ENCODE data around the gene SULT1A3. TPM values are rescaled to one million over a fixed set of nuclear protein-coding genes. Genes with fewer than 3 reads are reported as not detected.
"Not testable (repeated sequence)": the region's sequence is repeated elsewhere in the genome, so short reads cannot be mapped to it uniquely, and the experiment has no call there.

Gene SULT1A3
- total RNA-seq, 1 donor from 2014 or later, result 17.9 TPM

- peaks cover 2% of the 10 kb centered on the region for H3K27me3 Mint-ChIP-seq (ENCODE audit: unreplicated experiment)
- peaks cover 4% of the 10 kb centered on the region for H3K9me3 Mint-ChIP-seq (ENCODE audit: unreplicated experiment)
- H3K4me3 Mint-ChIP-seq (ENCODE audit: unreplicated experiment), result no peak overlapping the region
- peaks cover 6% of the 10 kb centered on the region for H3K36me3 Mint-ChIP-seq (ENCODE audit: low read depth, unreplicated experiment)
- no peak for TF ChIP-seq CTCF (IDR thresholded peaks at IDR 0.05; ENCODE audit: unreplicated experiment)
- H3K4me1 Mint-ChIP-seq (ENCODE audit: unreplicated experiment), result no peaks in the 10 kb centered on the region
- no peak for DNase-seq (ENCODE audit: low spot score)
- H3K27ac Mint-ChIP-seq (ENCODE audit: unreplicated experiment), result no peak overlapping the region
Measured at GRCh38 chr16:30163538-30163937, 35.5 kb upstream of the SULT1A3 start.

- Mint-ChIP-seq H3K4me1 (ENCODE audit: unreplicated experiment) (no peaks in the 10 kb centered on the region), H3K4me3 (ENCODE audit: unreplicated experiment) (no peak overlapping the region), H3K9me3 (ENCODE audit: unreplicated experiment) (peaks cover 4% of the 10 kb centered on the region), H3K36me3 (ENCODE audit: low read depth, unreplicated experiment) (peaks cover 3% of the 10 kb centered on the region), H3K27ac (ENCODE audit: unreplicated experiment) (no peak overlapping the region), H3K27me3 (ENCODE audit: unreplicated experiment) (peaks cover 2% of the 10 kb centered on the region)
- DNase-seq (ENCODE audit: low spot score), result no peak
- no peak for TF ChIP-seq CTCF (IDR thresholded peaks at IDR 0.05; ENCODE audit: unreplicated experiment)
Measured at GRCh38 chr16:30166202-30166902, 32.7 kb upstream of the SULT1A3 start.

- not testable (repeated sequence) for H3K36me3 Mint-ChIP-seq (ENCODE audit: low read depth, unreplicated experiment); H3K9me3 Mint-ChIP-seq (ENCODE audit: unreplicated experiment); H3K27ac Mint-ChIP-seq (ENCODE audit: unreplicated experiment); H3K4me3 Mint-ChIP-seq (ENCODE audit: unreplicated experiment); DNase-seq (ENCODE audit: low spot score); H3K27me3 Mint-ChIP-seq (ENCODE audit: unreplicated experiment); H3K4me1 Mint-ChIP-seq (ENCODE audit: unreplicated experiment)
Measured at GRCh38 chr16:30168746-30169145, 30.3 kb upstream of the SULT1A3 start.

GRCh38 chr16:30169416-30169815 is 29.6 kb upstream of the SULT1A3 start:
- not testable (repeated sequence) for H3K9me3 Mint-ChIP-seq (ENCODE audit: unreplicated experiment); H3K36me3 Mint-ChIP-seq (ENCODE audit: low read depth, unreplicated experiment); H3K4me1 Mint-ChIP-seq (ENCODE audit: unreplicated experiment); H3K27ac Mint-ChIP-seq (ENCODE audit: unreplicated experiment); H3K4me3 Mint-ChIP-seq (ENCODE audit: unreplicated experiment); DNase-seq (ENCODE audit: low spot score); H3K27me3 Mint-ChIP-seq (ENCODE audit: unreplicated experiment)

GRCh38 chr16:30170145-30170544 is 28.9 kb upstream of the SULT1A3 start:
- not testable (repeated sequence) for H3K4me3 Mint-ChIP-seq (ENCODE audit: unreplicated experiment); H3K4me1 Mint-ChIP-seq (ENCODE audit: unreplicated experiment); H3K27ac Mint-ChIP-seq (ENCODE audit: unreplicated experiment); H3K27me3 Mint-ChIP-seq (ENCODE audit: unreplicated experiment); H3K9me3 Mint-ChIP-seq (ENCODE audit: unreplicated experiment); H3K36me3 Mint-ChIP-seq (ENCODE audit: low read depth, unreplicated experiment); DNase-seq (ENCODE audit: low spot score)

- H3K4me1 Mint-ChIP-seq (ENCODE audit: unreplicated experiment), result no peaks in the 10 kb centered on the region
- no peak overlapping the region for H3K4me3 Mint-ChIP-seq (ENCODE audit: unreplicated experiment)
- H3K9me3 Mint-ChIP-seq (ENCODE audit: unreplicated experiment), result peaks cover 3% of the 10 kb centered on the region
- H3K27me3 Mint-ChIP-seq (ENCODE audit: unreplicated experiment), result no peaks in the 10 kb centered on the region
- no peak overlapping the region for H3K27ac Mint-ChIP-seq (ENCODE audit: unreplicated experiment)
- no peak for TF ChIP-seq CTCF (IDR thresholded peaks at IDR 0.05; ENCODE audit: unreplicated experiment)
- DNase-seq (ENCODE audit: low spot score), result no peak
- peaks cover 3% of the 10 kb centered on the region for H3K36me3 Mint-ChIP-seq (ENCODE audit: low read depth, unreplicated experiment)
Measured at GRCh38 chr16:30173054-30173453, 26.0 kb upstream of the SULT1A3 start.

GRCh38 chr16:30176876-30177275 is 22.2 kb upstream of the SULT1A3 start:
- H3K36me3 Mint-ChIP-seq (ENCODE audit: low read depth, unreplicated experiment); H3K4me3 Mint-ChIP-seq (ENCODE audit: unreplicated experiment); H3K9me3 Mint-ChIP-seq (ENCODE audit: unreplicated experiment); H3K27ac Mint-ChIP-seq (ENCODE audit: unreplicated experiment); H3K4me1 Mint-ChIP-seq (ENCODE audit: unreplicated experiment); DNase-seq (ENCODE audit: low spot score); H3K27me3 Mint-ChIP-seq (ENCODE audit: unreplicated experiment): not testable (repeated sequence)
